Measurements from ENCODE around the gene TTLL7.

- no peak for TF ChIP-seq CTCF (IDR thresholded peaks at IDR 0.05; ENCODE audit: low read length)
- TF ChIP-seq EZH2phosphoT487 (IDR thresholded peaks at IDR 0.05; ENCODE audit: low read length): no peak
- no peak for TF ChIP-seq EZH2 (optimal IDR thresholded peaks at IDR 0.05; ENCODE audit: low read depth, low read length)
These were observed 149.5 kb downstream of the TTLL7 start for GRCh38 chr1:83849191-83850061.
